Left renal cortex interstitium (tissue), 4 donors: ENCODE measurements around the gene ARSG. TPM values are rescaled to one million over a fixed set of nuclear protein-coding genes. Genes with fewer than 3 reads are reported as not detected.
"Not testable (repeated sequence)": the region's sequence is repeated elsewhere in the genome, so short reads cannot be mapped to it uniquely, and the experiment has no call there.

Experiments
- DNase-seq, 4 donors: peaks; one replicate each; pipeline ENCODE4 v3.0.0-alpha.2; 2013; ENCODE audit warnings: low read depth in 4 of 4, low spot score in 2 of 4, missing footprints in 1 of 4
- polyA plus RNA-seq, 4 donors: library from polyadenylated mRNA; unstranded; fragments of 120-200 nt; gene quantifications; one replicate each; pipeline ENCODE4 v1.2.1, GENCODE V29; 2013; ENCODE audit not compliant: insufficient read length in 4 of 4

ARSG gene
- polyA plus RNA-seq, 4 donors: 3.4 to 6.3 (median 4.9) TPM

GRCh38 chr17:68276339-68276738 lies 15.0 kb upstream of the ARSG start:
- DNase-seq: not testable (repeated sequence)

GRCh38 chr17:68277807-68278206 lies 13.5 kb upstream of the ARSG start:
- DNase-seq: no peak

GRCh38 chr17:68281965-68282364 lies 9.3 kb upstream of the ARSG start:
- not testable (repeated sequence) for DNase-seq

DNA sequence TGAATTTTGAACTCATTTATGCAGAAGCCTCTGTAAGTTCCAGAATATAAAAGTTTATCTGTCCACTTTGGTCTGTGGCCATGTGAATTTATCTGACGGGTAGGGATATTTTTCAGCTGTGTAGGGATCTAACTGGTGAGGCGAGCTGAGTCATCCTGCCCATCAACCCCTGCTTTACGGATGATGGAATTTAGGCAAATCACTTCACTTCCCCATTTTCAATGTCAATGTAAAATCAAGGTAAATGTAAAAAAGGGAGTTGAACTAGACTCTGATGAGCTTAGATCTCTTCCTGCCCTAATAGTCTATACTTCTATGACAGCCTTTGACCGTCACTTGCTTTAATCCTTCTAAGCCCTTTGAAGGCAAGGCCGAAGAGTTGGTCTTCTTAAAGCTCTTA lies 2.9 kb upstream of the ARSG start:
- no peak for DNase-seq

DNA sequence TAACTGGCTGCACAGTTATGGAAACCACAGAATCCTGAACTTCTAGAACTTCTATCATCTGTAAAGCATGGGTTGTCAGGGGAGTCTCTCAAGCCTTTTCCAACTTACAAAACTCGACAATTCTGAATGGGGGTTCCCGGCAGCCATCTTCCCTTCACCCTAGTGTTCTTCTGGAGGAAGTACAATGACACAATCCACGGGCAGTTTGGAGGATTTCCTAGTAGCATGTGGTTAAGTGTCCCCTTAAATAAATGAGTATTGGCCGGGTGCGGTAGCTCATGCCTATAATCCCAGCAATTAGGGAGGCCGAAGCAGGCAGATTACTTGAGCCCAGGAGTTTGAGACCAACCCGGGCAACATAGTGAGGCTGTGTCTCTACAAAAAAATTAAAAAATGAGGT lies 2.5 kb upstream of the ARSG start:
- DNase-seq: no peak

DNA sequence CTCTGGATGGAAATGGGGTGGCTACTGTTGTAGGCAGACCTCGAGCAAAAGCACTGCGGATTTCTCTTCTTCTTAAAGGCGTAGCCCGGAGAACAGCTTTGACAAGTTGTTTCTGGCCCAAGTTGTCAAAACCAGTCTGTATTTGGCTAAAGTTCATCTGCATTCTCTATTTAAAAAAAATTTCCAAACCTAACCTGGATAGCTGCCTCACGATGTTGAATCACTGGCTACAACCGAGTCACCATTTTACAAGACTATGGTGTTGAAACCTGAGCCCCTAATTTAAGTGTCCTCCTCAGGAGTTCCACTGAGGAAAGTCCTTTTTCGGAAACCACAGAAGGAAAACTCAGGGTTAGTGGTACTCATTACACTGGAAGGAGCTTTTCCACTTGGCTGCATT lies 1.8 kb upstream of the ARSG start:
- no peak for DNase-seq

DNA sequence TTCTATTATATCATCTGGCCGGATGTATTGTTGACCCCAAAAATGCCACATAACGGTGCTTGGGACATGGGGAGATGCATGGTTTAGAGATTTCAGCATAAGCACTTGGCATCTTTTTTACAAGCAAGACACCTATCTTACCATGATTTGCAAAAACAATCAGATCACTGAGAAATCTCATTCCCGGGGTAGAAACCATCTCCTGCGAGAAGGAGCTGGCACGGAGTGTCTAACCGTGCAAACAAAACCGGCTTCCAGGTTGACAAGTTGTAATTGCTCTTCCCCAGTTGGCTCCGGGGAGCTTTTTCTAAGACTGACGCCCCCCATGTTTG lies 1.4 kb upstream of the ARSG start:
- DNase-seq: no peak

- DNase-seq: peak in 1 of 4 donors; percentile 21
Observed at GRCh38 chr17:68290268-68290954, 884 bp upstream of the ARSG start.

DNA sequence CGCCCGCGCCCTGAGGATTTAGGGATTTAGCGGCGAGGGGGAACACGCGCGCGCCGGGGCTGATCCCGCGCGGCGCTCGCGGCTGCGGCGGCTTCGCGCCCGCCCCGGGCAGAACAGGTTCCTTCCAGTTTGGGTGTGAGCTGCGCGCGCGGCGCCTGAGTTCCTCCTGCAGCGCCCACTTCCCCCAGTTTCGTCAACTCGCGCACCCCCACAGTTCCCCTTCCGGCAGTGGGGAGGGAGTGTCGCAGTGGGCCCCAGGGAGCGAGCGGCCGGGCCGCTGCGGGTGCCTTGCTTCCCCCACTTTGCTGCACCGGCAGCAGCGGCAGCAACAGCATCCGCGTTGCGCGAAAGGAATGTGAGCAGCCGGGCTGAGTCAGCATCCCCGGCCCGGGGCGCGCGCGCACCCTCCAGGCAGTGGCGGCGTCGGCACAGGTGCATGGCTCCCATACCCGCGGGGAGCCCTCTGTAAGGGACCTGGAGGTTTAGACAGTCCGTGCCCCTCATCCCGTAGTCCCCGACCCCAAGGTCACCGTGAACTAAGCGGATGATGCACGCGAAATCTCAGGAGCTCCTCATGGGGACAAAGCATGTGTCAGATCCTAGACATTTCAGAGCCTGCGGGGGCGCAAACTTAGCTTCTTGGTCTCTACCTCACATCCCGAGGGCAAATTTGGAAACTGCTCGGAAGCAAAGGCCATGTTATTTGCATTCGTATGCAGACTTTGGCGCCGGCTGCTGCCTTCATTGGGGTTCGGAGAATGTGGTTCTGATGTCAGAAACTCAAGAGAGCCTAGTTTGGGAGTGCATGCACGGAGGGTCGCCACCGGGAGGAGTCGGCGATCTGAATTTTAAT lies 767 bp downstream of the ARSG start:
- DNase-seq: peak in 2 of 4 donors; percentile 45 to 68

GRCh38 chr17:68292689-68293040 lies 1.4 kb downstream of the ARSG start:
- DNase-seq: no peak

DNA sequence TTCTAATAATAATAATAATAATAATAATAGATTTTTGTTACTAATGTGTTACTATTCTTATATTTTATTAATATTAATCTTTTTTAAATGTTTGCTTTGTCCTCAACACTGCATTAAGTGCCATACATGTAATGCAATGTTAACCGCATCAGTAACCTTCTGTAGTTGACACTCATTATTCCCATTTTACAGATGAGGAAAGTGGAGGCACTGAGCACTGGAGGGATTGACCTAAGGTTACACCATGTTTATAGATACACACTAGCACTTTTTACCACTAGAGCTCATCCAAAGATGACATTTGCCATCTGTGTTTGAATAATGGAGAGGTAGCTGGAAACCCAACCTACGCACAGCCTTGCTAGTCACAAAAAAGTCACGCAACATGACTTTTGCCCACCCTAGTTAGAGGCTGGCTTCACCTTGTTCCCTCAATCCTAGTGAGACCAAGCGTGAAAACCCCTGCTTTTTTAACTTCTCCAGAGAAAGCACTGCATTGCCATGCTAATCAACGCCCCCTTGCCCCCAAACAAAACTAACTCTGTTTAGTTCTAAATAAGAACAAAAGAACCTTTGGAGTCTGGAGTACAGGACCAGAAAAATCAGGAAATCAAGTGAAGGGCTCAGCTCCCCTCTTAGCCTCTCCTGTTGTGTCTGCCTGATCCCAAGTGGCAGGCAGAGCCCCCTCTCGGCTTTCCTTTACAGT lies 2.3 kb downstream of the ARSG start:
- DNase-seq: no peak

GRCh38 chr17:68294196-68294555 lies 2.9 kb downstream of the ARSG start:
- DNase-seq: no peak

DNA sequence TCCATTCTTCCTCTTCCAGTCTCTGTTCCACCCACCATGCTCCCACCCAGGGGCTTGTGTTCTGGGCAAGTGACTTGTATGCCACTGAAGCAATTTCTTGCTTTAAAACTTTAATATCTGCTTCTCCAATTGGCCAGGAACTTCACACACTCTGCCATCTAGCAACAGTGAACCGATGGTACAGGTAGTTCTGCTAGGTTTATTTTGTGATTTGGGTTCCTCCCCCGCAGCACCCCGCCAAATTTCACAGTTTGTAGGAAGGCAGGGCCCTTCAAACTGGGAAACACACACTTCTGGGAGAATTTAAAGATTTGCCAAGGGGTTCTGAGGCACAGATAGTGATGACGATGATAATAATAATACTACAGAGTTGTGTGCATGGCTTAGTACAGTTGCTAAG lies 3.3 kb downstream of the ARSG start:
- no peak for DNase-seq

DNA sequence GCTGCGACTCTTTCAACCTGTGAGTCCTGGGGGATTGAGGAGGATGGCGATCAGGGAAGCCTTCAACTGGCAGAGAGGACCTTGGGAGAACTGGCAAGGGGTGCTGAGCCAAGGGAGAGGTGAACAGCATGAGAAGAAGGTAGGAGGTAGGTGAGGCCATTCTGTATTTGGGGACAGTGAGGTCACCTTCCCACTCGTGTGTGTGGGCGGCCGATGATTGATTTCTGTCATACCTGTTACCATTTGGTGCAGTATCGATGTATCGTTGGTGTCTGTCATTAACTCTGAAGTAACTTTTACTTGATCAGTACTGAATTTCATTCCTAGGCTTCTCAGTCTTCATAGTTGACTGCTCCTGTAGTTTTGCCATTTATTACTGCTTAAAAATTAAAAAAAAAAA lies 3.8 kb downstream of the ARSG start:
- DNase-seq: no peak

- DNase-seq: no peak
Observed at GRCh38 chr17:68296217-68297191, 5.2 kb downstream of the ARSG start.

DNA sequence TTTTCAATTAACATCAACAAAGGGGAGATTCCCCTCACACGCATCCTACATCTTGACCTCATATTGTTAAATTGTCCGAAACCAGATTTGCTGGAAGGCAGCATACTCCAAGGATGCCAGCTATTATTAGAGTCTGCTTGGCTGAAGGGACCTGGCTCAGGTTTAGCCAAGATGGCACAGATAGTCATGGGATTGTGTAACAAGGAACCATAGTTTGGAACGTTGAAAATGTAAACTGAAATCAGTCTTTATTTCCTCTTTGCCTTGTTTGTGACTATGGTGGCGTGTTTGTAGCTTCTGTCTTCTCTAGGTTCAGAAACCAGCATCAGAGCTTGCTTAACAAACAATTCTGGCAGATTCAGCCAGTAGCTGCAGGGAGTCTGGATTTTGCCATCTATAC lies 5.9 kb downstream of the ARSG start:
- DNase-seq: no peak

GRCh38 chr17:68298601-68299000 lies 7.3 kb downstream of the ARSG start:
- no peak for DNase-seq

DNA sequence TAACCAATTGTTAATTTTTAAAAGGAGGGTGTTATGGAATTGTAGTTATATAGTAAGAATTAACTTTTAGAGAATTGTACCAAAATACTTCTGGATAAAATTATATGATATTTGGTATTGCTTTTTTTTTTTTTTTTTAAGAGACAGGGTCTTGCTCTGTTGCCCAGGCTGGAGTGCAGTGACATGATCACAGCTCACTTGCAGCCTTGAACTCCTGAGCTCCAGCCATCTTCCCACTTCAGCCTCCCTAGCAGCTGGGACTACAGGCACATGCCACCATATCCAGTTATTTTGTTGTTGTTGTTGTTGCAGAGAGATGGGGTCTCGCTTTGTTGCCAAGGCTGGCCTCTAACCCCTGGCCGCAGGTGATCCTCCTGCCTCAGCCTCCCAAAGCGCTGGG lies 8.5 kb downstream of the ARSG start:
- no peak for DNase-seq

GRCh38 chr17:68301438-68301959 lies 10.2 kb downstream of the ARSG start:
- no peak for DNase-seq

DNA sequence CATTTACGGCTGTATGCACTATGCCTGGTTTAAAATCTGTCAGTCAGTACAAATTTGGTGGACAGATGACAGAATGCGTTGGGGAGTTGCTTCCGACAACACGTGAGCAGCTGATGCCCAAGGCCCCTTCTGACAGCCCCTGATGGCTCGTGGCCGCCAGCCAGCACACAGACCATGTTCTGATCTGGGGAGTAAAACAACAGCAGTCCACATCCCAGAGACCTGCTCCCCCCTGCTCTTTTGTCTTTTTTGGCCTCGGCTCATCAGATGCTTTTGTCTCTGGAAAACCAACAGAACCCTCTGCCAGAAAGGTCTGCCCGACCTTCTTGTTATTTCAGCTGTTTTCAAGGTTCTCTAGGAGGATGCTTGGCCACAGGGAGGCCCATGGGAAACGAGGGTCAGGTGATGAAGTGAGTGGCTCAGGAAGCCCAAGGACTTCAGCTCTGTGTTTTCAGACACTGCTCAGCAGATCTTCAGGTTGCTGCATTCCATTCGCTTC lies 10.8 kb downstream of the ARSG start:
- no peak for DNase-seq
